Liver (tissue), 9 donors: ENCODE measurements around the gene PLS1. TPM values are rescaled to one million over a fixed set of nuclear protein-coding genes. Genes with fewer than 3 reads are reported as not detected.

ENCODE experiments used
- DNase-seq: peaks from one replicate; pipeline ENCODE4 v3.0.0-alpha.2; 2017; ENCODE audit warnings: low spot score
- H3K27ac ChIP-seq, 2 donors: one replicate each; pipeline ENCODE4 v1.7.0; 2013; ENCODE audit warnings: inconsistent platforms in 2 of 2, low read length in 2 of 2, control low read depth in 1 of 2, low read depth in 1 of 2, mild to moderate bottlenecking in 1 of 2
- H3K27me3 ChIP-seq, 4 donors: one replicate each; pipeline versions ENCODE4 v1.6.1 to v1.7.0; 2013; ENCODE audit warnings: low read length in 3 of 4, inconsistent platforms in 1 of 4, mild to moderate bottlenecking in 1 of 4, moderate library complexity in 1 of 4; ENCODE audit not compliant: control insufficient read depth in 4 of 4, insufficient read depth in 4 of 4
- H3K36me3 ChIP-seq, 4 donors: one replicate each; pipeline versions ENCODE4 v1.6.1 to v1.7.0; 2013; ENCODE audit warnings: low read length in 3 of 4, mild to moderate bottlenecking in 3 of 4, low read depth in 1 of 4, moderate library complexity in 1 of 4; ENCODE audit not compliant: control insufficient read depth in 4 of 4, insufficient read depth in 3 of 4
- H3K4me1 ChIP-seq, 4 donors: one replicate each; pipeline versions ENCODE4 v1.6.1 to v1.7.0; 2013; ENCODE audit warnings: low read length in 3 of 4, mild to moderate bottlenecking in 3 of 4, moderate library complexity in 1 of 4; ENCODE audit not compliant: control insufficient read depth in 4 of 4, insufficient read depth in 4 of 4
- H3K4me3 ChIP-seq, 3 donors: one replicate each; pipeline versions ENCODE4 v1.6.1 to v1.7.0; 2013; ENCODE audit warnings: low read length in 3 of 3, control low read depth in 1 of 3, low read depth in 1 of 3, mild to moderate bottlenecking in 1 of 3
- H3K9ac ChIP-seq, 2 donors: one replicate each; pipeline ENCODE4 v1.7.0; 2013; ENCODE audit warnings: low read length in 2 of 2, mild to moderate bottlenecking in 2 of 2, moderate library complexity in 2 of 2, control low read depth in 1 of 2, low read depth in 1 of 2
- H3K9me3 ChIP-seq, 4 donors: one replicate each; pipeline versions ENCODE4 v1.6.1 to v1.7.0; 2013; ENCODE audit warnings: low read length in 3 of 4; ENCODE audit not compliant: control insufficient read depth in 4 of 4
- ATF3 ChIP-seq: IDR thresholded peaks from 2 replicates; pipeline ENCODE4 v1.6.1; 2016; ENCODE audit warnings: antibody characterized with exemption
- CTCF ChIP-seq: fragments of 150-350 bp; IDR thresholded peaks from 2 replicates; pipeline ENCODE4 v1.5.1; 2017; ENCODE audit warnings: improper control_type of control experiment, low read depth, low read length; ENCODE audit not compliant: missing input control
- EGR1 ChIP-seq, 2 donors: IDR thresholded peaks; 2 replicates each; pipeline ENCODE4 v1.6.1; 2016 to 2018; ENCODE audit warnings: antibody characterized with exemption in 2 of 2, low read depth in 2 of 2
- FOXA2 ChIP-seq: IDR thresholded peaks from 2 replicates; pipeline ENCODE4 v1.6.1; 2016; ENCODE audit warnings: antibody characterized with exemption
- GABPA ChIP-seq, 2 donors: IDR thresholded peaks in 1 of 2; conservative IDR thresholded peaks in 1 of 2; 2 replicates each; pipeline ENCODE4 v1.6.1; 2016; ENCODE audit warnings: antibody characterized with exemption in 2 of 2, mild to moderate bottlenecking in 1 of 2, moderate library complexity in 1 of 2
- HNF4A ChIP-seq, 2 donors: conservative IDR thresholded peaks; 2 replicates each; pipeline ENCODE4 v1.6.1; 2016; ENCODE audit warnings: antibody characterized with exemption in 2 of 2, mild to moderate bottlenecking in 2 of 2
- HNF4G ChIP-seq: IDR thresholded peaks from 2 replicates; pipeline ENCODE4 v1.6.1; 2016; ENCODE audit warnings: antibody characterized with exemption
- MAX ChIP-seq: IDR thresholded peaks from 2 replicates; pipeline ENCODE4 v1.6.1; 2016; ENCODE audit warnings: antibody characterized with exemption
- NR2F2 ChIP-seq: IDR thresholded peaks from 2 replicates; pipeline ENCODE4 v1.6.1; 2016; ENCODE audit warnings: antibody characterized with exemption
- RAD21 ChIP-seq, 2 donors: IDR thresholded peaks; 2 replicates each; pipeline ENCODE4 v1.6.1; 2016; ENCODE audit warnings: antibody characterized with exemption in 2 of 2, mild to moderate bottlenecking in 2 of 2
- REST ChIP-seq: IDR thresholded peaks from 2 replicates; pipeline ENCODE4 v1.6.1; 2016; ENCODE audit warnings: antibody characterized with exemption, mild to moderate bottlenecking
- RXRA ChIP-seq, 2 donors: IDR thresholded peaks; 2 replicates each; pipeline ENCODE4 v1.6.1; 2017 to 2018; ENCODE audit warnings: antibody characterized with exemption in 2 of 2, mild to moderate bottlenecking in 1 of 2
- SP1 ChIP-seq: IDR thresholded peaks from 2 replicates; pipeline ENCODE4 v1.6.1; 2018; ENCODE audit warnings: antibody characterized with exemption, mild to moderate bottlenecking
- TAF1 ChIP-seq: conservative IDR thresholded peaks from 2 replicates; pipeline ENCODE4 v1.6.1; 2016; ENCODE audit warnings: antibody characterized with exemption, mild to moderate bottlenecking
- whole genome bisulfite sequencing: extraction: QIAGEN DNeasy Blood & Tissue Kit; methylation state at CpG from one replicate; pipeline ENCODE4 v1.1.7; 2013; 5-methylcytosine and 5-hydroxymethylcytosine counted together
- polyA plus RNA-seq, 2 donors: library from polyadenylated mRNA; stranded (reverse) in 1 of 2; unstranded in 1 of 2; fragments of 200-250 nt in 1 of 2; fragments of >200 nt in 1 of 2; fragmentation: Nextera tagmentation in 1 of 2; extraction: Ambion mirVana in 1 of 2; gene quantifications; one replicate each; pipeline versions ENCODE4 v1.2.1 to v1.2.3, GENCODE V29; 2013 to 2015
- total RNA-seq, 2 donors: library from RNA; depleted of rRNA; stranded (reverse); fragments of >200 nt; gene quantifications; one replicate each; pipeline ENCODE4 v1.2.3, GENCODE V29; 2014
- TF ChIP-seq, protein P1 (sequence below): IDR thresholded peaks from 2 replicates; pipeline ENCODE4 v1.6.1; 2016; ENCODE audit warnings: antibody characterized with exemption
- donor health status: healthy.
- donor health status: healthy.
- donor health status: healthy.
- donor health status: healthy.
- donor health status: healthy.

Gene PLS1
- total and polyA plus RNA-seq, 4 donors = 7.2 to 21.9 (median 10.1) TPM

DNA sequence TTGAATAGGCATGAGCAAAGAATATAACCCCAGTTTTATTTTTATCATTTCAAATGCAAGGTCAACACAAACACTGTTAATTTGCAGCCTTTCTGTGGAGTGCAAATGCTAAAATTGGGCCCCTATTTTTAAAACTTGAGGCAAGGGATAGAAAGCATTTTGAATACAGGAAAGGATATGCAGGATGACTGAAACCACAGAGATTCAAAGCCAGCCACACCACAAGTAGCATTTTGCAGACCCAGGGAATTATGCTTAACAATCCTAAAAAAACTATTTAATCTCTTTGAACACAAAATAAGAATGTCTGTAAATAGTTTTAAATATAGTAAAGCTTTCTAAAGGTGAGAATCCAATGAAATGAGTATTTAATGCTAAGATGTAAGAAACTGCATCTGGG lies 64.7 kb downstream of the PLS1 start:
- no peaks in the 10 kb centered on the region for H3K36me3 ChIP-seq
- TF ChIP-seq HNF4A (conservative IDR thresholded peaks at IDR 0.05) = no peak
- no peak for TF ChIP-seq SP1
- no peak for TF ChIP-seq ATF3
- no peak for TF ChIP-seq HNF4G
- TF ChIP-seq, protein P1, sequence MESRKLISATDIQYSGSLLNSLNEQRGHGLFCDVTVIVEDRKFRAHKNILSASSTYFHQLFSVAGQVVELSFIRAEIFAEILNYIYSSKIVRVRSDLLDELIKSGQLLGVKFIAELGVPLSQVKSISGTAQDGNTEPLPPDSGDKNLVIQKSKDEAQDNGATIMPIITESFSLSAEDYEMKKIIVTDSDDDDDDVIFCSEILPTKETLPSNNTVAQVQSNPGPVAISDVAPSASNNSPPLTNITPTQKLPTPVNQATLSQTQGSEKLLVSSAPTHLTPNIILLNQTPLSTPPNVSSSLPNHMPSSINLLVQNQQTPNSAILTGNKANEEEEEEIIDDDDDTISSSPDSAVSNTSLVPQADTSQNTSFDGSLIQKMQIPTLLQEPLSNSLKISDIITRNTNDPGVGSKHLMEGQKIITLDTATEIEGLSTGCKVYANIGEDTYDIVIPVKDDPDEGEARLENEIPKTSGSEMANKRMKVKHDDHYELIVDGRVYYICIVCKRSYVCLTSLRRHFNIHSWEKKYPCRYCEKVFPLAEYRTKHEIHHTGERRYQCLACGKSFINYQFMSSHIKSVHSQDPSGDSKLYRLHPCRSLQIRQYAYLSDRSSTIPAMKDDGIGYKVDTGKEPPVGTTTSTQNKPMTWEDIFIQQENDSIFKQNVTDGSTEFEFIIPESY = no peak
- TF ChIP-seq REST = no peak
- TF ChIP-seq NR2F2 = no peak
- no peak for TF ChIP-seq CTCF
- TF ChIP-seq FOXA2 = no peak
- no peak for TF ChIP-seq TAF1
- no peak for TF ChIP-seq RAD21 (IDR thresholded peaks at IDR 0.05)
- no peak for TF ChIP-seq GABPA (IDR thresholded peaks at IDR 0.05 in 1 of 2, conservative IDR thresholded peaks at IDR 0.05 in 1 of 2)
- TF ChIP-seq RXRA (IDR thresholded peaks at IDR 0.05) = no peak
- TF ChIP-seq EGR1 (IDR thresholded peaks at IDR 0.05; ENCODE audit: low read depth in 2 of 2) = no peak

GRCh38 chr3:142663865-142664264 lies 67.7 kb downstream of the PLS1 start:
- Histone ChIP-seq H3K27me3 (no peaks in the 10 kb centered on the region), H3K9ac (peak overlapping the region; percentile 74 to 83), H3K4me1 (peaks cover 3 to 19% (median 10%) of the 10 kb centered on the region in 4 donors), H3K9me3 (no peaks in the 10 kb centered on the region), H3K36me3 (no peaks in the 10 kb centered on the region), H3K27ac (peak overlapping the region; percentile 65 to 88), H3K4me3 (peak overlapping the region in 1 of 3 donors; percentile 15)
- no peak for DNase-seq
- TF ChIP-seq, protein P1 = no peak
- TF ChIP-seq GABPA (IDR thresholded peaks at IDR 0.05 in 1 of 2, conservative IDR thresholded peaks at IDR 0.05 in 1 of 2) = no peak
- TF ChIP-seq NR2F2 = no peak
- no peak for TF ChIP-seq MAX
- WGBS = 23% methylated on average over 1 of the region's 1 CpG

More for the DNA sequence above, 64.7 kb downstream of the PLS1 start:
- Histone ChIP-seq H3K9ac (no peak overlapping the region), H3K27ac (no peak overlapping the region), H3K9me3 (no peaks in the 10 kb centered on the region), H3K27me3 (no peaks in the 10 kb centered on the region), H3K4me1 (peaks cover 3 to 18% (median 11%) of the 10 kb centered on the region in 4 donors), H3K4me3 (no peak overlapping the region)
- DNase-seq = no peak
